RWPE2 (cell line): ENCODE results near the gene FRS3.

Experiments used
- ATAC-seq: fragments of 200-7000 bp; cut with Tn5 transposase; 3 replicates; pipeline ENCODE4 v1.9.1; 2021; ENCODE audit warnings: low read depth
- DNase-seq: peaks from one replicate; pipeline ENCODE4 v3.0.0-alpha.2; 2020; ENCODE audit warnings: low spot score
- H3K27ac ChIP-seq: fragments of 450-650 bp; 2 replicates; pipeline ENCODE4 v1.5.1; 2017; ENCODE audit warnings: mild to moderate bottlenecking; ENCODE audit not compliant: poor library complexity, severe bottlenecking
- H3K27me3 ChIP-seq: fragments of 250-450 bp; sonication (Bioruptor Pico); 2 replicates; pipeline ENCODE4 v1.5.1; 2021; ENCODE audit warnings: mild to moderate bottlenecking, moderate library complexity; ENCODE audit not compliant: insufficient read depth, poor library complexity, severe bottlenecking
- H3K36me3 ChIP-seq: fragments of 250-450 bp; sonication (Bioruptor Pico); 2 replicates; pipeline ENCODE4 v1.5.1; 2020; ENCODE audit warnings: low read depth, mild to moderate bottlenecking, moderate library complexity
- H3K4me1 ChIP-seq: fragments of 250-450 bp; sonication (Bioruptor Pico); 2 replicates; pipeline ENCODE4 v1.5.1; 2021; ENCODE audit warnings: mild to moderate bottlenecking, moderate library complexity; ENCODE audit not compliant: insufficient read depth, poor library complexity, severe bottlenecking
- H3K4me3 ChIP-seq: fragments of 250-450 bp; sonication (Bioruptor Pico); 2 replicates; pipeline ENCODE4 v1.5.1; 2021; ENCODE audit warnings: mild to moderate bottlenecking, moderate library complexity; ENCODE audit not compliant: severe bottlenecking
- H3K9me3 ChIP-seq: fragments of 250-450 bp; sonication (Bioruptor Pico); 2 replicates; pipeline ENCODE4 v1.5.1; 2021; ENCODE audit warnings: mild to moderate bottlenecking, moderate library complexity; ENCODE audit not compliant: severe bottlenecking
- TF ChIP-seq, protein P1 (sequence below): fragments of 450-650 bp; IDR thresholded peaks from one replicate; pipeline ENCODE4 v1.5.1; 2017; ENCODE audit warnings: mild to moderate bottlenecking, moderate library complexity; ENCODE audit not compliant: poor library complexity, severe bottlenecking

The FRS3 gene

DNA sequence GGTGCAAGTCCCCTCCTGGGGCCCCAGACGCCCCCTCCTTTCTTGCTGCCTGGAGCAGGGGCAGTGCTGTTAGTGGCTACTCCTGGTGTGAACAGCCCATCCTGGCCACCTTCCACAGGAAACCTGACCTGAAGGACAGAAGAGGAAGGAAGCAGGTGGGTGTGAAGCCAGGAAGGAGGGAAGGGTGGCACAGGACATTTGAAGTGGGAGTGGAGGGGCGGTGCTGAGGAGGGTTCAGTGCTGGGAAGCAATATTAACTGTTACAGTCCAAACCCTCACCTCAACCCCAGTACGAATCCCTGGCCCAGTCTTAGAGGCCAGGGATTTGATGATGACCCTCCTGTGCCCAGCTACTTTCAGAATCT lies 1.6 kb upstream of the FRS3 start:
- no peaks in the 10 kb centered on the region for H3K9me3 ChIP-seq
- peak overlapping the region; percentile 70 for H3K4me3 ChIP-seq
- H3K36me3 ChIP-seq, result peaks cover 17% of the 10 kb centered on the region
- ATAC-seq, result peak; percentile 5; the same call in 2 of the 3 replicates
- TF ChIP-seq, protein P1, sequence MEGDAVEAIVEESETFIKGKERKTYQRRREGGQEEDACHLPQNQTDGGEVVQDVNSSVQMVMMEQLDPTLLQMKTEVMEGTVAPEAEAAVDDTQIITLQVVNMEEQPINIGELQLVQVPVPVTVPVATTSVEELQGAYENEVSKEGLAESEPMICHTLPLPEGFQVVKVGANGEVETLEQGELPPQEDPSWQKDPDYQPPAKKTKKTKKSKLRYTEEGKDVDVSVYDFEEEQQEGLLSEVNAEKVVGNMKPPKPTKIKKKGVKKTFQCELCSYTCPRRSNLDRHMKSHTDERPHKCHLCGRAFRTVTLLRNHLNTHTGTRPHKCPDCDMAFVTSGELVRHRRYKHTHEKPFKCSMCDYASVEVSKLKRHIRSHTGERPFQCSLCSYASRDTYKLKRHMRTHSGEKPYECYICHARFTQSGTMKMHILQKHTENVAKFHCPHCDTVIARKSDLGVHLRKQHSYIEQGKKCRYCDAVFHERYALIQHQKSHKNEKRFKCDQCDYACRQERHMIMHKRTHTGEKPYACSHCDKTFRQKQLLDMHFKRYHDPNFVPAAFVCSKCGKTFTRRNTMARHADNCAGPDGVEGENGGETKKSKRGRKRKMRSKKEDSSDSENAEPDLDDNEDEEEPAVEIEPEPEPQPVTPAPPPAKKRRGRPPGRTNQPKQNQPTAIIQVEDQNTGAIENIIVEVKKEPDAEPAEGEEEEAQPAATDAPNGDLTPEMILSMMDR, result no peak
- DNase-seq, result no peak
- peaks cover 9% of the 10 kb centered on the region for H3K4me1 ChIP-seq
- H3K27me3 ChIP-seq, result no peaks in the 10 kb centered on the region
- H3K27ac ChIP-seq, result peak overlapping the region; percentile 71

DNA sequence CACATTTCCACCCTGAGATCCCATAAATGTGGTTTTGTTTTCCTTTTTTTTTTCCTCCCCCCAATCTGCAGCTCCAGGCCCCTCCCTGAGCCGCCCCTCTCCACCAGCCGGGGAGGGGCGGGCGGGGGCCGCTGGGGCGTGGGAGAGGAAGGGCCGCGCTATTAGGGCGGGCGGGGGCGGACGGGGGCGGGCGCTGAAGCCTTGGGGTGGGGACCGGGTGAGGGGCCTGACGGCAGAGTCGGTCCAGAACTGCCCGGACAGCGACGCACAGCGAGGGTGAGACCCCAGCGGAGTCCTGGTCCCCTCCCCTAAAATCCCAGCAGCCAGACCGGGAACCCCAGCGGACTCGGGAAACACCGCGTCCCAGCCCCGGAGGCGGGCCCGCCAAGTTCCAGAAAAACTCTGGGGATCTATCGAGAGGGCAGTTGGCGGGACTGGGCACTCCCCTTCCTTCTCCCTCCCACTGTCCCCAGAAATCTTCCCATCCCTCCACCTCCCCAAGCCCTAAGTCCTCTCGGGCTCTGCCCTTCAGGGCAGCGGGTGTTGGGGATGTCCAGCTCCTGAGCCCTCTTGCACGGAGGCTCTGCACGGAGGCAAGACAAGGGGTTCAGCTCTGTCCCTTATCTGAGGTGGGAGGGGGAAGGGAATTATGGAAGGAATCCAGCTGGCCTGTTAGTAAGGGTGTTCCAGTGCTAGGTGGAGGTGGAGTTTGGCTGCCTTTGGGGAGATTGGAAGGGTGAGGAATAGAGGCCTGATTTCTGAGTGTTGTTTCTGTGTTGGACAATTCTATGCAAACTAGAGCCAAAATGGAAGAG lies 1.1 kb upstream of the FRS3 start, which contains the start of gene PRICKLE4:
TSS of gene PRICKLE4 (plus strand) at position 232 of the 815 bp plus-strand sequence. CDS start 2,692 bp downstream, outside the sequence.
- peaks cover 23% of the 10 kb centered on the region for H3K36me3 ChIP-seq
- H3K4me3 ChIP-seq, result peak within 1 kb of the TSS; percentile 70
- peak within 1 kb of the TSS; percentile 71 for H3K27ac ChIP-seq
- H3K9me3 ChIP-seq, result no peaks in the 10 kb centered on the region
- DNase-seq (no peak), ATAC-seq (peak; percentile 42)
- TF ChIP-seq, protein P1, result no peak
- H3K4me1 ChIP-seq, result peaks cover 9% of the 10 kb centered on the region
- no peaks in the 10 kb centered on the region for H3K27me3 ChIP-seq

DNA sequence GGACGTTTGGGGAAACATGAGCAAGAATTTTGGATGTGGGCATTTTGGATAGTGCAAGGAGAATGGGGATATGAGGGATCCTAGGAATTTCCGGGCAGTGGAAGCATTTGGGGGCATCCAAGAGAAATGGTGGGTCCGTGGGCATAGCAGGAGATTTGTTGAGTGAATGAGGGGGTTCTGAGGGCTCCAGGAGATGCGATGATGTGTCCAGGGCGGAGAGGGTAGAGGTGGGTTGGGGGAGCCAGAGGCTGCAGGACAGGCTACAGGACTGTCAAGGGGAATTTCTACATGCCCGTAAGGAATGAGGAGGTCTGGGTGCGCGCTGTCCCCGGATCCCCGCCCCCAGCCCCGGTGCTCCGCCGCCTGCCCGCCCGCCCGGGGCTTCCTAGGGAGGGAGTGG lies 364 bp downstream of the FRS3 start:
- Histone ChIP-seq H3K4me1 (peaks cover 9% of the 10 kb centered on the region), H3K9me3 (no peaks in the 10 kb centered on the region), H3K27me3 (no peaks in the 10 kb centered on the region), H3K27ac (peak overlapping the region; percentile 71), H3K36me3 (peaks cover 37% of the 10 kb centered on the region), H3K4me3 (peak overlapping the region; percentile 70)
- TF ChIP-seq, protein P1, result no peak
- ATAC-seq (no peak), DNase-seq (no peak)

DNA sequence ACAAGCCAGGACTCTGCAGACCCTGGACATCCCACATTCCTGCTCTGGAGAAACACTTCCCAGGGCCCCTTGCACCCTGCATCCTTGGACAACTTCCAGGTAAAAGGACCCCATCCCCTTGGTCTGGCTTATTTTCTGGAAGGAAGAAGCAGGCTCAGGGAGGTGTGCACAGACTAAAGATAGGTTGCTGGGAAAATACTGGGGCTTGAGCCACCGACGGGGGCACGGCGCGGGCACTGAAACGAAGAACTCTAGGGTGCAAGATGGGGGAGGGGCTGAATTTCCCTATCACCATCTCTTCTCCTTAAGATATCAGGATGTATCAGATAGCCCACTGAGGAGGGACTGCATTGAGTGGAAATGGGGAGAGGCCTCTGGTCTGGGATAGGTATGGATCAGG lies 805 bp downstream of the FRS3 start:
- Histone ChIP-seq H3K4me1 (peaks cover 9% of the 10 kb centered on the region), H3K27ac (no peak overlapping the region), H3K36me3 (peaks cover 39% of the 10 kb centered on the region), H3K4me3 (peak overlapping the region; percentile 70), H3K27me3 (no peaks in the 10 kb centered on the region), H3K9me3 (no peaks in the 10 kb centered on the region)
- ATAC-seq (no peak), DNase-seq (no peak)
- TF ChIP-seq, protein P1, result no peak

DNA sequence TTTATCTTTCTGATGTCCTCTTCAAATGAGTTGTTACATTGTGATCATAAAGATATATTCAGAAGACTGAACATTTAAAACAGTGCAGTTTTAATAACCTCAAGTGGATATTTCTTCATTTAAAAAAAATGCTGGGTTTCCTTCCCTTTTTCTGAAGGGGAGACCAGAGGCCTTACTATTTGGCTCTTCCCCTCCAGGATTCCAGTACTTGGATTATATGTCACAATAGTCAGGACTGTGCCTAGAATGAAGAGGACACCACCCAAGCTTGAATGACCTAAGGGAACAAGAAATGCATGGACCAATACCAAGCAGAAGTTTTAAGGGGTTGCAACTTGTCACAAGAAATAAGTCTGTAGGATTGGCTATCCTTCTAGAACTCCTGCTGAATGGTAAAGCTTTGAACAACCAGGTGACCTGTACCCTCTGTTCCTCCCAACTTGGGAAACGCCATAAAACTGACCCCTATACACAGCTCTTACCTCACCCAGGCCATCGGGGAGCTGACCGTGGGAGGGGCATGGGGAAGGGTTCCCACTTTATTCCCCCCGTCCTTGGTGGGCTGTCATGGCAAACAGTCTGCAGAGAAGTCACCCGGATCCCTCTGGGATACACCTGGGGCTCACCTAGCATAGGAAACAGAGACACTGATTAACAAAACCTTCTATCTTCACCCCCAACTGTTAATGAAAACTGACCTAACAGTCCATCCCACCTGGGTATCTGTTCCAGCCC lies 2.0 kb downstream of the FRS3 start:
- Histone ChIP-seq H3K4me1 (peaks cover 9% of the 10 kb centered on the region), H3K27ac (no peak overlapping the region), H3K36me3 (peaks cover 47% of the 10 kb centered on the region), H3K27me3 (no peaks in the 10 kb centered on the region), H3K4me3 (no peak overlapping the region), H3K9me3 (no peaks in the 10 kb centered on the region)
- DNase-seq (no peak), ATAC-seq (no peak)
- TF ChIP-seq, protein P1, result no peak
